Peyer's patch (tissue), 4 donors: ENCODE data around the gene ZNF569.
A peak's percentile ranks its signal among the peaks of the same experiment; 100 is the strongest.

ENCODE experiments used
- POLR2A ChIP-seq, 2 donors: fragments of 450-650 bp; IDR thresholded peaks; one replicate each; pipeline ENCODE4 v1.5.1; 2017; ENCODE audit warnings: antibody characterized with exemption in 2 of 2, mild to moderate bottlenecking in 2 of 2, moderate library complexity in 2 of 2
- TF ChIP-seq, protein P1 (sequence below), 6 experiments: fragments of 450-650 bp in 4 of 6; fragments of 200-600 bp in 2 of 6; sonication (generic) in 1 of 6; IDR thresholded peaks; one replicate each; pipeline ENCODE4 v1.5.1; 2017 to 2019; ENCODE audit warnings: antibody characterized with exemption in 6 of 6, mild to moderate bottlenecking in 3 of 6, moderate library complexity in 1 of 6

DNA sequence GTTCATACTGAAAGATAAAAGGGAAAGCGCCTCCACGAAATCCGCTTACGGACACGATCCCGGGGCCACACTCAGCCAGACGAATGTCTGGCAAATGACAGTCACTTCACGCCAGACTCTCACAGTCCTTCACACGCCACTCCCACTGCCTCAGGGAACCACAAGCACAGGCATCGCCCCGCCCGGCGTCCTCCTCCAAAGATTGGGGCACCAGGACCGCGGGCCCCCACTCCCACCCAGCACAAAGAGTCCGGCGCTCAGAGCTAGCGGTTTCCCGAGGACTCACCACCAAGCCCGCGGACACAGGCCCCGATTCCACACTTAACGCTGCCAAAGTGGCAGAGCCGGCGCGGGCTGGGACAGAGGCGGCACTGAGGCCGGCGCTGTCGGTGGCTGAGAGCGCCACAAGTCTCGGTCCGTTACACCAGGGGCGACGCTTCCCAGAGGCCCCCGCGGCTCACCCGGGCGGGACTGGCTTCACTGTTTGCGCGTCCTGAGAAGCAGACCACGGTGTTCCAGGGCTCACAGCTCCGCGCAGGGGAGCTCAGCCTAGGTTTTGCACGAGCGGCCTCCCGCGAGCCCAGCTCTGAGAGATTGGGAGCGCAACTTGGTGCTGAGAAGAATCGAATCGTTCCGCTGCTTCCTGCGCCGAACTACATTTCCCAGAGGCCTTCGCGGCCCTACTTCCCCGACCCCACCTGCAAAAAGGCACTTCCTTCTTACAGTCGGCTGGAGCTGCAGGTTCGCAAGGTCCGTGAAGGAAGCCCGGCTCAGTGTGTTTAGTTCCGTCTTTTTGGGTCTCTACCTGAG lies at the start of gene ZNF569:
- peak in 1 of 2 donors; percentile 22 for TF ChIP-seq POLR2A (IDR thresholded peaks at IDR 0.05)
- TF ChIP-seq, protein P1, sequence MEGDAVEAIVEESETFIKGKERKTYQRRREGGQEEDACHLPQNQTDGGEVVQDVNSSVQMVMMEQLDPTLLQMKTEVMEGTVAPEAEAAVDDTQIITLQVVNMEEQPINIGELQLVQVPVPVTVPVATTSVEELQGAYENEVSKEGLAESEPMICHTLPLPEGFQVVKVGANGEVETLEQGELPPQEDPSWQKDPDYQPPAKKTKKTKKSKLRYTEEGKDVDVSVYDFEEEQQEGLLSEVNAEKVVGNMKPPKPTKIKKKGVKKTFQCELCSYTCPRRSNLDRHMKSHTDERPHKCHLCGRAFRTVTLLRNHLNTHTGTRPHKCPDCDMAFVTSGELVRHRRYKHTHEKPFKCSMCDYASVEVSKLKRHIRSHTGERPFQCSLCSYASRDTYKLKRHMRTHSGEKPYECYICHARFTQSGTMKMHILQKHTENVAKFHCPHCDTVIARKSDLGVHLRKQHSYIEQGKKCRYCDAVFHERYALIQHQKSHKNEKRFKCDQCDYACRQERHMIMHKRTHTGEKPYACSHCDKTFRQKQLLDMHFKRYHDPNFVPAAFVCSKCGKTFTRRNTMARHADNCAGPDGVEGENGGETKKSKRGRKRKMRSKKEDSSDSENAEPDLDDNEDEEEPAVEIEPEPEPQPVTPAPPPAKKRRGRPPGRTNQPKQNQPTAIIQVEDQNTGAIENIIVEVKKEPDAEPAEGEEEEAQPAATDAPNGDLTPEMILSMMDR (IDR thresholded peaks at IDR 0.05) = no peak
